CD4-positive, alpha-beta T cell treated with Interleukin-4 for 1 hour (primary cell): Measurements from ENCODE around the gene MS4A14.
"Not testable (repeated sequence)": the region's sequence is repeated elsewhere in the genome, so short reads cannot be mapped to it uniquely, and the experiment has no call there.

Experiments used
- DNase-seq, 2 donors: peaks; one replicate each; pipeline ENCODE4 v3.0.0-alpha.2; 2020 to 2022

MS4A14 gene

GRCh38 chr11:60389279-60389910 is 6.9 kb upstream of the MS4A14 start:
- DNase-seq, result peak in 1 of 2 donors; percentile 76

GRCh38 chr11:60390419-60390818 is 5.8 kb upstream of the MS4A14 start:
- DNase-seq, result no peak

GRCh38 chr11:60392361-60392760 is 3.9 kb upstream of the MS4A14 start:
- DNase-seq, result no peak

GRCh38 chr11:60393016-60393415 is 3.2 kb upstream of the MS4A14 start:
- no peak for DNase-seq

GRCh38 chr11:60394666-60395380 is 1.4 kb upstream of the MS4A14 start:
- no peak for DNase-seq

- peak; percentile 17 to 45 for DNase-seq
Observed at GRCh38 chr11:60396799-60397198, 540 bp downstream of the MS4A14 start.

- DNase-seq, result no peak
Observed at GRCh38 chr11:60420015-60420414, 23.8 kb downstream of the MS4A14 start.

GRCh38 chr11:60422609-60423008 is 26.4 kb downstream of the MS4A14 start:
- DNase-seq, result no peak

GRCh38 chr11:60428517-60428916 is 32.3 kb downstream of the MS4A14 start:
- no peak for DNase-seq

GRCh38 chr11:60429272-60429671 is 33.0 kb downstream of the MS4A14 start, which contains the start of gene MS4A5:
TSS of gene MS4A5 (plus strand) at chr11:60429572. CDS start at chr11:60429675, 103 bp downstream.
- no peak for DNase-seq

- DNase-seq, result no peak
Observed at GRCh38 chr11:60431251-60431650, 35.0 kb downstream of the MS4A14 start.

GRCh38 chr11:60433401-60433800 is 37.1 kb downstream of the MS4A14 start:
- DNase-seq, result no peak

GRCh38 chr11:60447070-60447469 is 50.8 kb downstream of the MS4A14 start:
- DNase-seq, result no peak

- DNase-seq, result no peak
Observed at GRCh38 chr11:60447846-60448245, 51.6 kb downstream of the MS4A14 start.

- DNase-seq, result not testable (repeated sequence)
Observed at GRCh38 chr11:60451185-60451584, 54.9 kb downstream of the MS4A14 start.

- no peak for DNase-seq
Observed at GRCh38 chr11:60454212-60454611, 58.0 kb downstream of the MS4A14 start.

- DNase-seq, result peak; percentile 24 to 85
Observed at GRCh38 chr11:60455531-60456042, 59.3 kb downstream of the MS4A14 start, which contains the start of gene MS4A1. TSS of gene MS4A1 (plus strand) at chr11:60455847. CDS start at chr11:60462375, 6,528 bp downstream.

GRCh38 chr11:60457576-60457975 is 61.3 kb downstream of the MS4A14 start:
- DNase-seq, result peak in 1 of 2 donors; percentile 55

- no peak for DNase-seq
Observed at GRCh38 chr11:60459345-60459744, 63.1 kb downstream of the MS4A14 start.
